Adipose tissue (tissue), 3 donors: ENCODE results near the gene CUL9. TPM values are rescaled to one million over a fixed set of nuclear protein-coding genes. Genes with fewer than 3 reads are reported as not detected.

ENCODE experiments used
- H3K27ac ChIP-seq: one replicate; pipeline ENCODE4 v1.5.1; 2013; ENCODE audit warnings: low read depth, low read length
- WGBS, 3 donors: extraction: QIAGEN DNeasy Blood & Tissue Kit; methylation state at CpG; one replicate each; pipeline ENCODE4 v1.1.7; 2013; 5-methylcytosine and 5-hydroxymethylcytosine counted together
- polyA plus RNA-seq, 3 donors: library from polyadenylated mRNA; stranded (reverse); fragments of 200-250 nt; gene quantifications; one replicate each; pipeline ENCODE4 v1.2.3, GENCODE V29; 2013
- donor health status: healthy with polysubstance abuse.
- donor health status: Bipolar disorder and iron deficiency.
- donor health status: healthy.

CUL9 gene
- polyA plus RNA-seq, 3 donors = 11.0 to 40.8 (median 20.4) TPM

DNA sequence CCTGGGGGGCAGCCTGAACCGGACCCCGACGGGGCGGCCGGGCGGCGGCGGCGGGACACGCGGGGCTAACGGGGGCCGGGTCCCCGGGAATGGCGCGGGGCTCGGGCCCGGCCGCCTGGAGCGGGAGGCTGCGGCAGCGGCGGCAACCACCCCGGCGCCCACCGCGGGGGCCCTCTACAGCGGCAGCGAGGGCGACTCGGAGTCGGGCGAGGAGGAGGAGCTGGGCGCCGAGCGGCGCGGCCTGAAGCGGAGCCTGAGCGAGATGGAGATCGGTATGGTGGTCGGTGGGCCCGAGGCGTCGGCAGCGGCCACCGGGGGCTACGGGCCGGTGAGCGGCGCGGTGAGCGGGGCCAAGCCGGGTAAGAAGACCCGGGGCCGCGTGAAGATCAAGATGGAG is 10.3 kb upstream of the CUL9 start:
- WGBS, 3 donors = 0 to 1% (median 1%) methylated on average over 37 to 57 of the region's 57 CpGs

DNA sequence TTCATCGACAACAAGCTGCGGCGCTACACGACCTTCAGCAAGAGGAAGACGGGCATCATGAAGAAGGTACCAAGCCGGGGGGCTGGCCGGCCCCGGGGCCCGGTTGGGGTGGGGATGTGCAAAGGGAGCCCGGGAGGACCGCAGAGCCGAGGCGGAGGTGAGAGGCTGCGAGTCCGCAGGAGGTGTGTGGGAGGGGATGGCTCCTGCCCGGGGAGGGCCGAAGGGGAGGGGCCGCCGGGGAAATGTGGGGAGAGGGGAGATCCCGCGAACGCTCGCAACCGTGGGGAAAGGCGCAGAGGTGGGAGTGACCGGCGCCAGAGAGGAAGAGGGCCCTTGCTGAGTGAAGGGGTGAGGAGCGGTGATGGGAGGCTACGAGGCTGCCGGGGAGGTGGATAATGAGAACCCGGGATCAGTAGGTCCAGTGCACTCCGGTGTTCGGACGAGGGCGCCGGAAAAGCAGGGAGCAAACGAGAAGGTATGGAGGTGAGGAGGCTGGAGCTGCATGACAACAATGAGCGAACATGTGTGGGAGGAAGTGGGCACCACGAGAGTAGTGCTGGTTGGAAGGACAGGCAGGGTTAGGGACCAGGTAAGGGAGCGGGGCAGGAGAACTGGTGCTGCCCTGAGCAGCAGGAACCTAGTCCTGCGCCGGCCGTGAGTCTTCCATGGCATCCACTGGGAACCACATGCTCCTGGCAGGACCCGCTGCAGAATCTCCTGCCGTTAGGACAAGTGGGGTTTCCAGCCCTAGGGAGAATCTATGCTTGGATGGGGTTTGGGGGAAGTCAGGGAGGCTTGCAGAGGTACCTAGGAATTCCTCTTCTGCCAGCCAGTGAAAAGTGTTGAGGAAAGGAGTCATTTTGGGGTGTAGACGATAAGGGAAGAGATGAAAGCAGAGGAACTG is 9.6 kb upstream of the CUL9 start:
- 2 to 3% (median 2%) methylated on average over 46 of the region's 46 CpGs for WGBS, 3 donors
- H3K27ac ChIP-seq = no peak overlapping the region

More for the DNA sequence above, 10.3 kb upstream of the CUL9 start:
- peak overlapping the region; percentile 80 for H3K27ac ChIP-seq

DNA sequence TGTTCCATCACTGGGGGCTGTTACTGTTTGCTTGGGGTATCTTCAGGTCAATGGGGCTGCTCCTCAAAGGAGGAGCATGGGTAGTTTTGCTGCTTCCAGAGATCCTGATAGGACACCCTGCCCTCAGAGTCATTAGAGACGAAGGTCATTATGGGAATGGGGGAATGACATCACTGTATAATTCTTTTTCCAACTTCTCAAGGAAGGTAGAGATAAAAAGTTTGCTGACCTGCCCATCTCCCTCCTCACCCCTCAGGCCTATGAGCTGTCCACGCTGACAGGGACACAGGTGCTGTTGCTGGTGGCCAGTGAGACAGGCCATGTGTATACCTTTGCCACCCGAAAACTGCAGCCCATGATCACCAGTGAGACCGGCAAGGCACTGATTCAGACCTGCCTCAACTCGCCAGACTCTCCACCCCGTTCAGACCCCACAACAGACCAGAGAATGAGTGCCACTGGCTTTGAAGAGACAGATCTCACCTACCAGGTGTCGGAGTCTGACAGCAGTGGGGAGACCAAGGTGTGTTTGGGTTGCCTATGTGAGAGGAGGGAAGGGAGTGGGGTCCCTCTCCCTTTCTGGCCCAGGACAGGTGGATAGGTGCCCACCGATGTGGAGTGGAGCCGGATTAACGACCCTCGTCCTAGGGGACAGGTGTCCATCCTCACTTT is 8.3 kb upstream of the CUL9 start:
- peak overlapping the region; percentile 89 for H3K27ac ChIP-seq
- 50 to 63% (median 61%) methylated on average over 11 of the region's 11 CpGs for WGBS, 3 donors

- WGBS, 3 donors = 1 to 2% (median 2%) methylated on average over 32 of the region's 32 CpGs
- peak overlapping the region; percentile 89 for H3K27ac ChIP-seq
Measured at GRCh38 chr6:43174263-43175112, 7.5 kb upstream of the CUL9 start.

DNA sequence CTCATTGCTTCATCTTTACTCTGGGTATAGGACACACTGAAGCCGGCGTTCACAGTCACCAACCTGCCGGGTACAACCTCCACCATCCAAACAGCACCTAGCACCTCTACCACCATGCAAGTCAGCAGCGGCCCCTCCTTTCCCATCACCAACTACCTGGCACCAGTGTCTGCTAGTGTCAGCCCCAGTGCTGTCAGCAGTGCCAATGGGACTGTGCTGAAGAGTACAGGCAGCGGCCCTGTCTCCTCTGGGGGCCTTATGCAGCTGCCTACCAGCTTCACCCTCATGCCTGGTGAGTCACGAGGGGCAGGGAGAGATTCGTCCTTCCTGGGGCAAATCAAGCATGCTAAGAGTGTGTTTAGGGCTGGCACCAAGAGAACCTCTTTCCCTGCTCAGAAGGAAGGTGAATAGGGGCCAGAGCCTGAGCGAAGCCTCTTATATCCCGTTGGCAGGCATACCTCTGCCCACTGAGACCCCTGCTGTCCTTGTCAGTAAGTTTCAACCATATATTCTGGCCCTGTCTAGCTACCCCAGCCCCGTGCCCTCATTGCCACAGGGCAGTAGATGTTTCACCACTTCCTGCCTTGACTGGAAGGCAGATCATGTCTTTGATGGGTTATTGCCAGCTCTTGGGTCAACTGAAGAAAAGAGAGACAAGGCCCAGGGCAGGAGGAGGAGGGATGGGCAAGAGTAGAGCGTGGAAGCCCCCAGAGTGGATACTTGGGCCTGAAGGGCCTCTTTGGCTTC is 6.1 kb upstream of the CUL9 start:
- H3K27ac ChIP-seq = no peak overlapping the region
- 74 to 86% (median 81%) methylated on average over 11 of the region's 11 CpGs for WGBS, 3 donors

GRCh38 chr6:43176423-43176786 is 5.6 kb upstream of the CUL9 start:
- WGBS, 3 donors = 94 to 98% (median 97%) methylated on average over 6 of the region's 6 CpGs
- H3K27ac ChIP-seq = no peak overlapping the region

DNA sequence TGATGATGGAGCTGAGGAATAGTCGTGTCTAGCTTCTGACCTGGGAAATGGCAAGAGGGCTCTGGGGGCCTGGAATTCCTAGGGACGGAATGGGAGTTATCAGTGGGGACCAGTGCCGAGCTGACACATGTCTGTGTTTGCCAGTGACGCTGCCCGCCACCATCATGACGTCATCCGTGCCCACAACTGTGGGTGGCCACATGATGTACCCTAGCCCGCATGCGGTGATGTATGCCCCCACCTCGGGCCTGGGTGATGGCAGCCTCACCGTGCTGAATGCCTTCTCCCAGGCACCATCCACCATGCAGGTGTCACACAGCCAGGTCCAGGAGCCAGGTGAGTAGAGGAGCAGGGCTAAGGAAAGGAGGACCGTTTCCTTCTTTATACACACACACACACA is 3.8 kb upstream of the CUL9 start:
- WGBS, 3 donors = 86 to 91% (median 90%) methylated on average over 12 of the region's 12 CpGs
- H3K27ac ChIP-seq = no peak overlapping the region

DNA sequence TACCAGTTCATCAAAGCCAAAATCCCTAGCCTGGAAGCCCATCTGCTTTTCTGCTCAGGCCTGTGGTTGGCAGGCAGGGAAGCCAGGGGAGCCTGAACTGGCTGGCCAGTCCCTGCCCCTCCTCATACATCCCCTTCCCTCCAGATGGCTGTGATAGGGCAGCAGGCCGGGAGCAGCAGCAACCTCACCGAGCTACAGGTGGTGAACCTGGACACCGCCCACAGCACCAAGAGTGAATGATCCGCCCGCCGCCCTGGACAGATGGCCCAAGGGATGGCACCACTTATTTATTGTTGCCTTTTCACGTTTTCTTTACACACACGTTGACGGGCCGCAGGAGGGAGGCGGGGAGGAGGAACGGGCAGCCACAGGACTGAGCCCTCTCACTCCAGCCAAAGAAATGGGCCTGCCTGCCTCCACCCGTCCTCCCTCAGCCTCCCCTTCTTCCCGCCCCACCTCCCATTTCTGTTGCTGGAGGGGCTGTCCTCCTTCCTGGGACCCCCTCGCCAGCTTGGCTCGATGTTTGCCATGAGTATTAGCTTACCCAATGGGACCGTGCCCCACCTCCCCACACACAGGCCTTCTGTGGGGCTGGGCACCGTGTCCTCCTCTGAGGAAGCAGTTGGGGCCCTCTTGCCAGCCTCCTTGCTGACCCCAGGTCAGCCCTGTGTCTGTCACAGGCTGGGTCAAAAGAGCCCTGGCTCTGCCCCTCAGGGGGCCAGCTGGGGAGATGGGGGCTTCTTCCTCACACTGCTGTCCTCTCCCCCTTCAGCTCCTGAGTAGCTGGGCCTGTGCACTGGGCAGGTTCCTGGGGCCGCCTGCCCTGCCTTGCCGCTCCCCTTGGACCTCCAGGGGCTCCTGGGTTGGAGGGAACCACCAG is 2.8 kb upstream of the CUL9 start:
- WGBS, 3 donors = 90 to 91% (median 91%) methylated on average over 20 of the region's 20 CpGs
- H3K27ac ChIP-seq = no peak overlapping the region

- WGBS, 3 donors = 77 to 83% (median 79%) methylated on average over 7 of the region's 7 CpGs
- no peak overlapping the region for H3K27ac ChIP-seq
Measured at GRCh38 chr6:43180058-43180457, 1.9 kb upstream of the CUL9 start.

DNA sequence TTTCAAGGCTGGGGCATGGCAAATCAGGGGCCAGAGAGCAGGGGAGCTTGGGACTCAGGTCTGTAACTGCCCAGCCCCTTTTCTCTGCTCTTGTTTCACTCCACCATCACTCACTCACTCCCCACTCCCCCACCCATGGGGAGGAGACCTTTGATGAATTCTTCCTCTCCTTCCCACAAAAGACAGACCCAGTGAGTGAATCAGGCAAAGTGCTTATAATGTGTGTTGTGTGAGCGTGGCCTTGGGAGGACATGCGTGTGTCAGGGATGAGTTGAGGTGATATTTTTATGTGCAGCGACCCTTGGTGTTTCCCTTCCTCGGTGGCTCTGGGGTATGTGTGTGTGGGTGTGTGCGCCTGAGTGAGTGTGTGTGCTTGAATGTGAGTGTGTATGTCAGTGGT is 1.0 kb upstream of the CUL9 start:
- 62 to 76% (median 73%) methylated on average over 5 of the region's 5 CpGs for whole genome bisulfite sequencing, 3 donors
- no peak overlapping the region for H3K27ac ChIP-seq

- 27 to 45% (median 44%) methylated on average over 9 of the region's 9 CpGs for WGBS, 3 donors
- no peak overlapping the region for H3K27ac ChIP-seq
Measured at GRCh38 chr6:43181621-43181941, 415 bp upstream of the CUL9 start.

DNA sequence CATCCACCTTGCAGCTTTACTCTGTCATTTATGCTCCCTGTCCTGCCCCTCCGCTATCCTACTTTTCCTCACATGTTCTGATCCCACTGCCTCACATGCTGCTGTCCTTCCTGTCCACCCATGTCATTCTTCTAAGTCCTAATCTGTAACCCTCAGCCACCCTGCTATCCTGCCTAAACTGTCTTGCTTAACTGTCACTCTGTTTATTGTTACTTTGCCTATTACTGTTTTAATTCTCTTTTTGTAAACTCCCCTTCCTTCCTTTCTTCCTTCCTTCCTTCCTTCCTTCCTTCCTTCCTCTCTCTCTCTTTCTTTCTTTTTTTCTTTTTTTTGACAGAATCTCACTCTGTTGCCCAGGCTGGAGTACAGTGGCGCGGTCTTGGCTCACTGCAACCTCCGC is 1.4 kb downstream of the CUL9 start:
- 97 to 100% (median 98%) methylated on average over 4 of the region's 4 CpGs for WGBS, 3 donors
- no peak overlapping the region for H3K27ac ChIP-seq

- 90 to 91% (median 90%) methylated on average over 21 of the region's 21 CpGs for WGBS, 3 donors
- no peak overlapping the region for H3K27ac ChIP-seq
Measured at GRCh38 chr6:43184268-43184985, 2.4 kb downstream of the CUL9 start.

DNA sequence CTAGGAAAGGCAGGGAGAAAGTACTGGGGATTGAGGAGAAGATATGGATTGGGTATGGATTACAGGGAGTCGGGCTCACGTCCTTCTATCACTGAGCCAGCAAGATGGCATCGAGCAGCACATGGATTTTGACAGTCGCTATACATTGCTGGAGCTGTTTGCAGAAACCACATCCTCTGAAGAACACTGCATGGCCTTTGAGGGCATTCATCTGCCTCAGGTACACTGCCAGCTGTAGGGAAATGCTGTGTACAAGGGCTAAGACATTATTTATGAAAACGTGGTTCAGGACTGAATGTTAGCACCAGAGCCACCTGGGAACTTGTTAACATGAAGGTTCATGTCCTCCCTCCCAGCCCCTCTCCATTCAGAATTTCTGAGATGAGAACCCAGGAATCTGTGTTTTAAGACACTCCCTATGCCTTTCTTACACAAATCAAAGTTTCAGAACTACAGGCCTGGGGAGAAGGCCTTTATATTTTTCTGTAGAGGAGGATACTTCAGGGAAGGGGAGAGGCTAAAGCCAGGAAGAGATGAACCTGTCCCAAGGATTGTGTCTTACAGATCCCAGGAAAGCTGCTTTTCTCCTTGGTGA is 3.5 kb downstream of the CUL9 start:
- 76 to 82% (median 82%) methylated on average over 5 of the region's 5 CpGs for WGBS, 3 donors

GRCh38 chr6:43186019-43186418 is 4.0 kb downstream of the CUL9 start:
- WGBS, 3 donors = 96 to 97% (median 96%) methylated on average over 14 of the region's 14 CpGs
- no peak overlapping the region for H3K27ac ChIP-seq

More for the DNA sequence above, 3.5 kb downstream of the CUL9 start:
- H3K27ac ChIP-seq = no peak overlapping the region

GRCh38 chr6:43186706-43187105 is 4.7 kb downstream of the CUL9 start:
- H3K27ac ChIP-seq = no peak overlapping the region
- WGBS, 3 donors = 90 to 97% (median 96%) methylated on average over 4 of the region's 4 CpGs
